HEK293 (cell line): Measurements from ENCODE around the gene FERMT3.

Experiments used
- CTCF ChIA-PET: fragments of 350-600 bp; formaldehyde crosslinking; extraction: SDS; loops from one replicate; lab custom pipeline; 2021; ENCODE audit warnings: antibody characterized with exemption; lab: Yijun Ruan, JAX
- POLR2A ChIA-PET: fragments of 300-600 bp; formaldehyde crosslinking; extraction: SDS; loops from one replicate; lab custom pipeline; 2020; ENCODE audit warnings: antibody characterized with exemption, inconsistent platforms; lab: Yijun Ruan, JAX
- H3K27ac ChIP-seq: fragments of 200-500 bp; sonication (Bioruptor generic); 2 replicates; pipeline ENCODE4 v1.5.1; 2014; ENCODE audit warnings: low read depth, low read length, control low read depth, inconsistent platforms; ENCODE audit errors: extremely low read depth
- H3K36me3 ChIP-seq, 2 experiments: fragments of 200-500 bp in 1 of 2; sonication (Bioruptor generic) in 1 of 2; 1 replicate in 1 of 2; 2 replicates in 1 of 2; pipeline ENCODE4 v1.5.1; 2014 to 2017; ENCODE audit warnings: inconsistent platforms in 2 of 2, low read length in 2 of 2; ENCODE audit not compliant: control insufficient read depth in 2 of 2, insufficient read depth in 1 of 2
- H3K4me1 ChIP-seq: fragments of 200-500 bp; sonication (Bioruptor generic); 2 replicates; pipeline ENCODE4 v1.5.1; 2014; ENCODE audit warnings: mild to moderate bottlenecking, low read length, inconsistent platforms; ENCODE audit not compliant: control insufficient read depth, insufficient read depth
- H3K4me3 ChIP-seq: 2 replicates; pipeline ENCODE4 v1.5.1; 2011; ENCODE audit warnings: low read depth, mild to moderate bottlenecking, control low read depth, low read length, moderate library complexity
- H3K9me3 ChIP-seq: fragments of 200-500 bp; sonication (Bioruptor generic); 2 replicates; pipeline ENCODE4 v1.5.1; 2014; ENCODE audit warnings: low read depth, low read length, inconsistent platforms; ENCODE audit not compliant: control insufficient read depth, insufficient read depth
- AEBP2 ChIP-seq: fragments of 450-650 bp; formaldehyde crosslinking; IDR thresholded peaks from 2 replicates; pipeline ENCODE4 v1.5.1; 2016; ENCODE audit warnings: missing biosample characterization, missing genetic modification characterization, borderline replicate concordance
- ATF2 ChIP-seq: fragments of 450-650 bp; formaldehyde crosslinking; IDR thresholded peaks from 2 replicates; pipeline ENCODE4 v1.5.1; 2016; ENCODE audit warnings: missing biosample characterization, missing genetic modification characterization, low read depth
- PRDM2 ChIP-seq: fragments of 450-650 bp; formaldehyde crosslinking; IDR thresholded peaks from 2 replicates; pipeline ENCODE4 v1.5.1; 2016; ENCODE audit warnings: missing biosample characterization, missing genetic modification characterization, borderline replicate concordance
- REST ChIP-seq: fragments of 450-650 bp; formaldehyde crosslinking; IDR thresholded peaks from 2 replicates; pipeline ENCODE4 v1.5.1; 2016; ENCODE audit warnings: missing biosample characterization, missing genetic modification characterization
- ZBTB10 ChIP-seq: fragments of 450-650 bp; formaldehyde crosslinking; IDR thresholded peaks from 2 replicates; pipeline ENCODE4 v1.5.1; 2016; ENCODE audit warnings: missing biosample characterization, missing genetic modification characterization
- ZNF121 ChIP-seq: fragments of 450-650 bp; formaldehyde crosslinking; IDR thresholded peaks from 2 replicates; pipeline ENCODE4 v1.5.1; 2016; ENCODE audit warnings: missing biosample characterization, missing genetic modification characterization
- ZNF146 ChIP-seq: fragments of 450-650 bp; formaldehyde crosslinking; IDR thresholded peaks from 2 replicates; pipeline ENCODE4 v1.5.1; 2016; ENCODE audit warnings: missing biosample characterization, missing genetic modification characterization
- ZNF221 ChIP-seq: fragments of 450-650 bp; formaldehyde crosslinking; IDR thresholded peaks from 2 replicates; pipeline ENCODE4 v1.5.1; 2017; ENCODE audit warnings: missing biosample characterization, missing genetic modification characterization, borderline replicate concordance
- ZNF266 ChIP-seq: fragments of 450-650 bp; formaldehyde crosslinking; IDR thresholded peaks from 2 replicates; pipeline ENCODE4 v1.5.1; 2016; ENCODE audit warnings: missing biosample characterization, missing genetic modification characterization, low read depth
- ZNF423 ChIP-seq: fragments of 450-650 bp; formaldehyde crosslinking; IDR thresholded peaks from 2 replicates; pipeline ENCODE4 v1.5.1; 2016; ENCODE audit warnings: missing biosample characterization, missing genetic modification characterization
- ZNF426 ChIP-seq: fragments of 450-650 bp; formaldehyde crosslinking; IDR thresholded peaks from 2 replicates; pipeline ENCODE4 v1.5.1; 2017; ENCODE audit warnings: missing biosample characterization, missing genetic modification characterization, mild to moderate bottlenecking, inconsistent platforms, moderate library complexity
- ZNF639 ChIP-seq: fragments of 450-650 bp; formaldehyde crosslinking; IDR thresholded peaks from 2 replicates; pipeline ENCODE4 v1.5.1; 2016; ENCODE audit warnings: missing biosample characterization, missing genetic modification characterization
- ZNF654 ChIP-seq: fragments of 450-650 bp; formaldehyde crosslinking; IDR thresholded peaks from 2 replicates; pipeline ENCODE4 v1.5.1; 2016; ENCODE audit warnings: low read depth, missing biosample characterization, missing genetic modification characterization
- ZNF747 ChIP-seq: fragments of 450-650 bp; formaldehyde crosslinking; IDR thresholded peaks from 2 replicates; pipeline ENCODE4 v1.5.1; 2016; ENCODE audit warnings: missing biosample characterization, missing genetic modification characterization
- ZSCAN16 ChIP-seq: fragments of 450-650 bp; formaldehyde crosslinking; IDR thresholded peaks from 2 replicates; pipeline ENCODE4 v1.5.1; 2016; ENCODE audit warnings: missing biosample characterization, missing genetic modification characterization
- ZSCAN23 ChIP-seq: fragments of 450-650 bp; formaldehyde crosslinking; IDR thresholded peaks from 2 replicates; pipeline ENCODE4 v1.5.1; 2016; ENCODE audit warnings: missing biosample characterization, missing genetic modification characterization

FERMT3 gene

GRCh38 chr11:64198511-64198910 is 8.0 kb upstream of the FERMT3 start:
- no peak overlapping the region for H3K4me3 ChIP-seq
- H3K36me3 ChIP-seq: peaks cover 42 to 94% of the 10 kb centered on the region in 2 experiments
- H3K4me1 ChIP-seq: no peaks in the 10 kb centered on the region
- H3K9me3 ChIP-seq: no peaks in the 10 kb centered on the region
- TF ChIP-seq ZSCAN23 (tag by site-specific recombination) (no peak), ZNF121 (tag by site-specific recombination) (0 out of 2 replicates have a peak, but pooled peaks have one; percentile 28)
- H3K27ac ChIP-seq: no peak overlapping the region
- ChIA-PET CTCF (interaction anchor here (0.6 to 0.7 kb wide), 2 partner anchors 24 to 1777 kb away, joined by 3 to 4 read pairs; no protein-coding TSS in a partner anchor), POLR2A (interaction anchor here (3.1 kb wide), 1 partner anchor 13 kb away, joined by 14 read pairs; the partner anchor contains the start of gene STIP1)

- Histone ChIP-seq H3K4me1 (0 out of 2 replicates have a peak, but pooled peaks cover 8% of the 10 kb centered on the region), H3K4me3 (no peak overlapping the region), H3K27ac (no peak overlapping the region), H3K36me3 (peaks cover 19 to 92% of the 10 kb centered on the region in 2 experiments; a peak in 2 of 3 replicates), H3K9me3 (no peaks in the 10 kb centered on the region)
- POLR2A ChIA-PET: interaction anchor here (0.6 to 2.3 kb wide), 3 partner anchors 10 to 21 kb away, joined by 3 to 13 read pairs (median 6); partner anchors contain the start of gene STIP1
- CTCF ChIA-PET: interaction anchor here (0.6 to 1.4 kb wide), 3 partner anchors 13 to 175 kb away, joined by 3 to 4 read pairs (median 4); no protein-coding TSS in a partner anchor
- no peak for TF ChIP-seq ZNF266 (tag by site-specific recombination)
- TF ChIP-seq ZNF654 (tag by site-specific recombination): no peak
- no peak for TF ChIP-seq AEBP2
- TF ChIP-seq REST (tag by site-specific recombination): no peak
- TF ChIP-seq ATF2 (tag by site-specific recombination): no peak
- no peak for TF ChIP-seq ZNF221 (tag by site-specific recombination)
- TF ChIP-seq ZNF146 (tag by site-specific recombination): no peak
- no peak for TF ChIP-seq ZSCAN16 (tag by site-specific recombination)
- no peak for TF ChIP-seq ZNF639
- TF ChIP-seq ZBTB10 (tag by site-specific recombination): no peak
- TF ChIP-seq ZNF426 (tag by site-specific recombination): no peak
- TF ChIP-seq ZNF423 (tag by site-specific recombination): no peak
- no peak for TF ChIP-seq PRDM2 (tag by site-specific recombination)
- TF ChIP-seq ZNF747 (tag by site-specific recombination): no peak
Measured at GRCh38 chr11:64201543-64201942, 5.0 kb upstream of the FERMT3 start.
